PC-3 (cell line): ENCODE measurements around the gene DSG3. TPM values are rescaled to one million over a fixed set of nuclear protein-coding genes. Genes with fewer than 3 reads are reported as not detected.

ENCODE experiments used
- ATAC-seq: fragments of 200-7000 bp; cut with Tn5 transposase; 2 replicates; pipeline ENCODE4 v1.9.1; 2020; ENCODE audit warnings: mild to moderate bottlenecking, moderate library complexity
- BruUV-seq: library from RNA; stranded (reverse); fragments of 400-500 nt; replicated peaks from 2 replicates; lab custom pipeline; 2021; lab: Mats Ljungman, UMichigan
- CTCF ChIA-PET: fragments of 300-600 bp; sonication (Branson Sonifier 250); formaldehyde crosslinking; loops from one replicate; lab custom pipeline; 2022; ENCODE audit warnings: antibody characterized with exemption; lab: Charles Lee
- POLR2A ChIA-PET: fragments of 300-600 bp; sonication (Branson Sonifier 250); formaldehyde crosslinking; loops from one replicate; lab custom pipeline; 2022; ENCODE audit warnings: antibody characterized with exemption; ENCODE audit not compliant: unreplicated experiment; lab: Charles Lee
- DNase-seq: peaks from one replicate; pipeline ENCODE4 v3.0.0-alpha.2; 2015
- H2AFZ ChIP-seq: fragments of 300-600 bp; sonication (generic); 2 replicates; pipeline ENCODE4 v1.6.0; 2016; ENCODE audit warnings: antibody characterized with exemption, low read length
- H3F3A ChIP-seq: fragments of 300-600 bp; sonication (generic); one replicate; pipeline ENCODE4 v1.6.0; 2017; ENCODE audit warnings: antibody characterized with exemption, low read length, control low read depth, mild to moderate bottlenecking; ENCODE audit not compliant: unreplicated experiment
- H3K27ac ChIP-seq: fragments of 300-600 bp; sonication (generic); 2 replicates; pipeline ENCODE4 v1.5.1; 2016; ENCODE audit warnings: mild to moderate bottlenecking, low read length
- H3K27me3 ChIP-seq: fragments of 300-600 bp; sonication (generic); 2 replicates; pipeline ENCODE4 v1.6.1; 2016; ENCODE audit warnings: low read length, mixed read lengths
- H3K36me3 ChIP-seq: fragments of 300-600 bp; sonication (generic); 2 replicates; pipeline ENCODE4 v1.6.1; 2016; ENCODE audit warnings: low read depth, mixed run types, low read length, mixed read lengths
- H3K4me1 ChIP-seq: fragments of 300-600 bp; sonication (generic); 2 replicates; pipeline ENCODE4 v1.5.1; 2016; ENCODE audit warnings: low read length; ENCODE audit not compliant: insufficient read depth
- H3K4me2 ChIP-seq: fragments of 300-600 bp; sonication (generic); 2 replicates; pipeline ENCODE4 v1.6.0; 2016; ENCODE audit warnings: low read length
- H3K4me3 ChIP-seq: fragments of 300-600 bp; sonication (generic); 2 replicates; pipeline ENCODE4 v1.5.1; 2016; ENCODE audit warnings: mild to moderate bottlenecking, low read length, mixed read lengths
- H3K79me2 ChIP-seq: fragments of 300-600 bp; sonication (generic); 2 replicates; pipeline ENCODE4 v1.6.1; 2017; ENCODE audit warnings: low read length, mixed read lengths
- H3K9ac ChIP-seq: fragments of 300-600 bp; sonication (generic); 2 replicates; pipeline ENCODE4 v1.6.0; 2016; ENCODE audit warnings: mild to moderate bottlenecking, low read length
- H3K9me2 ChIP-seq: fragments of 300-600 bp; sonication (generic); replicated peaks from 2 replicates; pipeline ENCODE4 v1.6.1; 2016; ENCODE audit warnings: mixed run types, low read length, mixed read lengths
- H3K9me3 ChIP-seq: fragments of 300-600 bp; sonication (generic); 2 replicates; pipeline ENCODE4 v1.6.1; 2016; ENCODE audit warnings: low read length, mixed read lengths
- H4K20me1 ChIP-seq: fragments of 300-600 bp; sonication (generic); 2 replicates; pipeline ENCODE4 v1.6.1; 2016; ENCODE audit warnings: low read length, mixed read lengths
- CTCF ChIP-seq: fragments of 300-600 bp; sonication (generic); conservative IDR thresholded peaks from 2 replicates; pipeline ENCODE4 v1.5.1; 2017; ENCODE audit warnings: antibody characterized with exemption, low read depth, mild to moderate bottlenecking, low read length
- EZH2 ChIP-seq: fragments of 300-600 bp; sonication (generic); IDR thresholded peaks from one replicate; pipeline ENCODE4 v1.6.1; 2017; ENCODE audit warnings: antibody characterized with exemption, mild to moderate bottlenecking, low read length; ENCODE audit not compliant: unreplicated experiment
- EZH2phosphoT487 ChIP-seq: fragments of 300-600 bp; sonication (generic); IDR thresholded peaks from 2 replicates; pipeline ENCODE4 v1.6.1; 2018; ENCODE audit warnings: mild to moderate bottlenecking, antibody characterized with exemption, low read length, borderline replicate concordance
- intact Hi-C: fragments of 100-400 bp; cut with micrococcal nuclease; formaldehyde crosslinking; loops from 2 replicates; pipeline ENCODE4 v1.9.0; 2023
- total RNA-seq: library from RNA; depleted of rRNA; stranded (reverse); fragments of >200 nt; gene quantifications from 2 replicates; pipeline ENCODE4 v1.2.3, GENCODE V29; 2014

DSG3 gene
- total RNA-seq, 1 experiment from 2014 or later: not detected

GRCh38 chr18:31487246-31488015 is 39.9 kb downstream of the DSG3 start:
- no peaks in the 10 kb centered on the region for H4K20me1 ChIP-seq
- H3K27me3 ChIP-seq: no peaks in the 10 kb centered on the region
- ChIA-PET POLR2A (no interaction called here), CTCF (interaction anchor here (1.1 kb wide), 1 partner anchor 281 kb away, joined by 3 read pairs; no protein-coding TSS in a partner anchor)
- DNase-seq (peak; percentile 70), ATAC-seq (peak; percentile 86)
- intact Hi-C loops: no loop called here
- peak overlapping the region; percentile 34; the same call in 1 of the 2 replicates for H3K4me2 ChIP-seq
- H3K36me3 ChIP-seq: no peaks in the 10 kb centered on the region
- no peaks in the 10 kb centered on the region for H3K9me3 ChIP-seq
- no peaks in the 10 kb centered on the region for H3K79me2 ChIP-seq
- no peak overlapping the region for H3K4me3 ChIP-seq
- H3F3A ChIP-seq: no peaks in the 10 kb centered on the region
- H3K27ac ChIP-seq: peak overlapping the region; percentile 70
- peak overlapping the region; percentile 47 for H3K9ac ChIP-seq
- no peak for TF ChIP-seq CTCF
- no peak for TF ChIP-seq EZH2phosphoT487
- no peaks in the 10 kb centered on the region for H3K9me2 ChIP-seq
- peaks cover 46% of the 10 kb centered on the region for H3K4me1 ChIP-seq
- H2AFZ ChIP-seq: no peak overlapping the region
- BruUV-seq: no TSS peak

GRCh38 chr18:31489311-31489710 is 41.8 kb downstream of the DSG3 start:
- no peaks in the 10 kb centered on the region for H3K27me3 ChIP-seq
- H3K4me3 ChIP-seq: no peak overlapping the region
- H3K79me2 ChIP-seq: no peaks in the 10 kb centered on the region
- H2AFZ ChIP-seq: no peak overlapping the region
- no peaks in the 10 kb centered on the region for H3F3A ChIP-seq
- BruUV-seq: no TSS peak
- H3K4me2 ChIP-seq: peak overlapping the region; percentile 31; the same call in 1 of the 2 replicates
- peak overlapping the region; percentile 91 for H3K27ac ChIP-seq
- POLR2A ChIA-PET: no interaction called here
- no peaks in the 10 kb centered on the region for H4K20me1 ChIP-seq
- no peaks in the 10 kb centered on the region for H3K9me2 ChIP-seq
- H3K9me3 ChIP-seq: no peaks in the 10 kb centered on the region
- intact Hi-C loops: no loop called here
- H3K9ac ChIP-seq: no peak overlapping the region; the same call in 1 of the 2 replicates
- CTCF ChIA-PET: no interaction called here
- TF ChIP-seq EZH2phosphoT487 (no peak), CTCF (no peak), EZH2 (no peak)
- peak; percentile 43 for ATAC-seq
- peaks cover 46% of the 10 kb centered on the region for H3K4me1 ChIP-seq
- H3K36me3 ChIP-seq: no peaks in the 10 kb centered on the region
- DNase-seq: peak; percentile 44

- Histone ChIP-seq H3K36me3 (no peaks in the 10 kb centered on the region), H3K9ac (peak overlapping the region; percentile 38), H3K9me2 (no peaks in the 10 kb centered on the region), H3K4me1 (peaks cover 46% of the 10 kb centered on the region), H3K4me2 (peak overlapping the region; percentile 65), H3K27me3 (no peaks in the 10 kb centered on the region), H3K27ac (peak overlapping the region; percentile 91), H4K20me1 (no peaks in the 10 kb centered on the region), H3K4me3 (0 out of 2 replicates have a peak overlapping the region, but pooled peaks have one; percentile 35), H3K9me3 (no peaks in the 10 kb centered on the region), H3K79me2 (no peaks in the 10 kb centered on the region), H3F3A (no peaks in the 10 kb centered on the region), H2AFZ (no peak overlapping the region)
- no TSS peak for BruUV-seq
- peak; percentile 81 for ATAC-seq
- intact Hi-C loops: no loop called here
- ChIA-PET CTCF (no interaction called here), POLR2A (interaction anchor here (0.6 kb wide), 1 partner anchor 61 kb away, joined by 20 read pairs; no protein-coding TSS in a partner anchor)
- no peak for TF ChIP-seq EZH2phosphoT487
- TF ChIP-seq EZH2: no peak
- no peak for TF ChIP-seq CTCF
- peak; percentile 68 for DNase-seq
Observed at GRCh38 chr18:31490387-31490786, 42.8 kb downstream of the DSG3 start.
